ENCODE data around the gene PTK6.

GRCh38 chr20:63552481-63553249 lies 15.5 kb upstream of the PTK6 start:
- TF ChIP-seq FOXP2 (optimal IDR thresholded peaks at IDR 0.05; ENCODE audit: control extremely low read depth, extremely low read length, insufficient read depth) (no peak), POLR2AphosphoS5 (IDR thresholded peaks at IDR 0.05; ENCODE audit: borderline replicate concordance, low read depth, low read length) (no peak), EZH2 (IDR thresholded peaks at IDR 0.05) (no peak)
